Activated T-helper 2 cell treated with anti-CD3 and anti-CD28 coated beads, Interferon-gamma antibody, Interleukin-2, Interleukin-4, amounts not matched to agents 10 μg/mL and 5 μg/mL and 100 μg/mL, durations not matched to agents 14 hours and 24 hours and 36 hours (primary cell): ENCODE data around the gene UBQLN3. TPM values are rescaled to one million over a fixed set of nuclear protein-coding genes. Genes with fewer than 3 reads are reported as not detected.
A peak's percentile ranks its signal among the peaks of the same experiment; 100 is the strongest.

Source experiments
- DNase-seq: peaks from one replicate; pipeline ENCODE4 v3.0.0; 2021; ENCODE audit warnings: low spot score
- H3K27ac Mint-ChIP-seq: one replicate; pipeline ENCODE4 v1.8.0; 2021; ENCODE audit warnings: mixed read lengths
- H3K27me3 Mint-ChIP-seq: one replicate; pipeline ENCODE4 v1.8.0; 2021; ENCODE audit warnings: low read depth, mixed read lengths
- H3K36me3 Mint-ChIP-seq: one replicate; pipeline ENCODE4 v1.8.0; 2021; ENCODE audit warnings: low read depth, mixed read lengths
- H3K4me1 Mint-ChIP-seq: one replicate; pipeline ENCODE4 v1.8.0; 2021; ENCODE audit warnings: low read depth, mixed read lengths
- H3K4me3 Mint-ChIP-seq: one replicate; pipeline ENCODE4 v1.8.0; 2021; ENCODE audit warnings: low read depth, mild to moderate bottlenecking, moderate library complexity, mixed read lengths
- H3K9me3 Mint-ChIP-seq: one replicate; pipeline ENCODE4 v1.8.0; 2021; ENCODE audit warnings: mixed read lengths
- intact Hi-C: fragments of 100-400 bp; cut with micrococcal nuclease; formaldehyde crosslinking; loops from one replicate; pipeline ENCODE4 v1.15.1; 2023
- total RNA-seq: library from RNA; stranded (reverse); gene quantifications from 2 replicates; pipeline ENCODE4 v1.2.3, GENCODE V29; 2022

UBQLN3 gene
- total RNA-seq, 1 donor from 2014 or later: not detected

- DNase-seq: no peak
- peaks cover 5% of the 10 kb centered on the region for H3K27me3 Mint-ChIP-seq
- intact Hi-C loops: no loop called here
- H3K9me3 Mint-ChIP-seq: no peaks in the 10 kb centered on the region
- H3K27ac Mint-ChIP-seq: no peak overlapping the region
- H3K4me1 Mint-ChIP-seq: peaks cover 2% of the 10 kb centered on the region
- H3K4me3 Mint-ChIP-seq: no peak overlapping the region
- H3K36me3 Mint-ChIP-seq: no peaks in the 10 kb centered on the region
These were observed 20.0 kb downstream of the UBQLN3 start for GRCh38 chr11:5489576-5490357.

DNA sequence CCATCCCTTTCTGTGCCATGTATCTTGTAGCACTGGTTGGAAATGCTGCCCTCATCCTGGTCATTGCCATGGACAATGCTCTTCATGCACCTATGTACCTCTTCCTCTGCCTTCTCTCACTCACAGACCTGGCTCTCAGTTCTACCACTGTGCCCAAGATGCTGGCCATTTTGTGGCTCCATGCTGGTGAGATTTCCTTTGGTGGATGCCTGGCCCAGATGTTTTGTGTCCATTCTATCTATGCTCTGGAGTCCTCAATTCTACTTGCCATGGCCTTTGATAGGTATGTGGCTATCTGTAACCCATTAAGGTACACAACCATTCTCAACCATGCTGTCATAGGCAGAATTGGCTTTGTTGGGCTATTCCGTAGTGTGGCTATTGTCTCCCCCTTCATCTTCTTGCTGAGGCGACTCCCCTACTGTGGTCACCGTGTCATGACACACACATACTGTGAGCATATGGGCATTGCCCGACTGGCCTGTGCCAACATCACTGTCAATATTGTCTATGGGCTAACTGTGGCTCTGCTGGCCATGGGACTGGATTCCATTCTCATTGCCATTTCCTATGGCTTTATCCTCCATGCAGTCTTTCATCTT, 20.9 kb downstream of the UBQLN3 start:
- H3K36me3 Mint-ChIP-seq: no peaks in the 10 kb centered on the region
- peaks cover 2% of the 10 kb centered on the region for H3K4me1 Mint-ChIP-seq
- no peak for DNase-seq
- peaks cover 5% of the 10 kb centered on the region for H3K27me3 Mint-ChIP-seq
- no peak overlapping the region for H3K4me3 Mint-ChIP-seq
- no peaks in the 10 kb centered on the region for H3K9me3 Mint-ChIP-seq
- no peak overlapping the region for H3K27ac Mint-ChIP-seq
- intact Hi-C loops: no loop called here

DNA sequence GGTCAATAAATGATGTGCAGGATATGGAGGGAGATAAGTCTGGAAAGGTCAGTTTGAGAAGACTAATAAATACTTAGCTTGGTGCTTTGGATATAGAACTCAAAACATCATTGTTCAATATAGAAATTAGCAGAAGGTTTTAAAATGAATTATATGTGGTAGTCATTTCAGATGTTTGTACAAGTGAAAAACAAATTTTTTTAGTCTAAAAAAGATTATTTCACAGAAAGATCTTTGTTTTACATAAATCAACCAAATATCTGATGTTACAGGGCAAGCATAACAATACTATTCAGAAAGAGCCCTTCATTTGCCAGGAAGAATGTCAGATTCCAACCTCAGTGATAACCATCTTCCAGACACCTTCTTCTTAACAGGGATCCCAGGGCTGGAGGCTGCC, 21.4 kb downstream of the UBQLN3 start, which contains the start of gene OR52D1:
Gene OR52D1, plus strand, starts transcription at position 301 of the 400 bp plus-strand sequence. Its CDS starts 22 bp downstream, at position 323.
- peaks cover 5% of the 10 kb centered on the region for H3K27me3 Mint-ChIP-seq
- H3K36me3 Mint-ChIP-seq: no peaks in the 10 kb centered on the region
- H3K4me1 Mint-ChIP-seq: peaks cover 2% of the 10 kb centered on the region
- intact Hi-C loops: no loop called here
- no peak within 1 kb of the TSS for H3K4me3 Mint-ChIP-seq
- no peak for DNase-seq
- H3K9me3 Mint-ChIP-seq: no peaks in the 10 kb centered on the region
- H3K27ac Mint-ChIP-seq: no peak within 1 kb of the TSS

GRCh38 chr11:5486421-5486820, 23.3 kb downstream of the UBQLN3 start:
- intact Hi-C loops: no loop called here
- Mint-ChIP-seq H3K27me3 (peaks cover 3% of the 10 kb centered on the region), H3K27ac (peak overlapping the region; percentile 13), H3K9me3 (no peaks in the 10 kb centered on the region), H3K36me3 (no peaks in the 10 kb centered on the region), H3K4me3 (no peak overlapping the region), H3K4me1 (peaks cover 2% of the 10 kb centered on the region)
- no peak for DNase-seq

GRCh38 chr11:5486003-5486402, 23.8 kb downstream of the UBQLN3 start:
- H3K27me3 Mint-ChIP-seq: no peaks in the 10 kb centered on the region
- intact Hi-C loops: no loop called here
- H3K9me3 Mint-ChIP-seq: no peaks in the 10 kb centered on the region
- peaks cover 2% of the 10 kb centered on the region for H3K4me1 Mint-ChIP-seq
- peak overlapping the region; percentile 13 for H3K27ac Mint-ChIP-seq
- no peak overlapping the region for H3K4me3 Mint-ChIP-seq
- DNase-seq: no peak
- no peaks in the 10 kb centered on the region for H3K36me3 Mint-ChIP-seq

GRCh38 chr11:5476186-5476819, 33.5 kb downstream of the UBQLN3 start:
- DNase-seq: no peak
- no peaks in the 10 kb centered on the region for H3K9me3 Mint-ChIP-seq
- no peaks in the 10 kb centered on the region for H3K36me3 Mint-ChIP-seq
- no peaks in the 10 kb centered on the region for H3K27me3 Mint-ChIP-seq
- H3K27ac Mint-ChIP-seq: no peak overlapping the region
- no peaks in the 10 kb centered on the region for H3K4me1 Mint-ChIP-seq
- intact Hi-C loops: loop anchor here (1.0 kb wide), 1 partner anchor 332 kb away; the partner anchor contains the start of gene OR52N2
- no peak overlapping the region for H3K4me3 Mint-ChIP-seq

DNA sequence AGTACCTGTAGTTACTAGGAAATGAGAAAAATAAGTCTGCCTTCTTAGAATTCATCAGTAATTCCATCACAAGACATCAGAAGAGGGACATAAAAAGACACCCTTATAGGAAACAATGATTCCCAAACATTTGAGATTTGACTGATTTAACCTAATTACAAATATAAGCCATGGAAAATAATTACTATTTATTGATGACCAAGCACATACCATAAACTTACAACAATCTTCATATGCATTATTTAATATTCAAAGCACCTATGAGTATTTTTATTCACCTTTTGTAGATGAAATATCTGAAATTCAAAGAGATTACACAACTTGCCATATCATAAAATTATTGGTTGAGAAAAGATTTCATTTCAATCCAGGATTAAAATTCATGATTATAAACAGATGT, 35.8 kb downstream of the UBQLN3 start:
- Mint-ChIP-seq H3K27ac (no peak overlapping the region), H3K9me3 (no peaks in the 10 kb centered on the region), H3K27me3 (no peaks in the 10 kb centered on the region), H3K4me3 (no peak overlapping the region), H3K4me1 (no peaks in the 10 kb centered on the region), H3K36me3 (no peaks in the 10 kb centered on the region)
- DNase-seq: no peak
- intact Hi-C loops: no loop called here

DNA sequence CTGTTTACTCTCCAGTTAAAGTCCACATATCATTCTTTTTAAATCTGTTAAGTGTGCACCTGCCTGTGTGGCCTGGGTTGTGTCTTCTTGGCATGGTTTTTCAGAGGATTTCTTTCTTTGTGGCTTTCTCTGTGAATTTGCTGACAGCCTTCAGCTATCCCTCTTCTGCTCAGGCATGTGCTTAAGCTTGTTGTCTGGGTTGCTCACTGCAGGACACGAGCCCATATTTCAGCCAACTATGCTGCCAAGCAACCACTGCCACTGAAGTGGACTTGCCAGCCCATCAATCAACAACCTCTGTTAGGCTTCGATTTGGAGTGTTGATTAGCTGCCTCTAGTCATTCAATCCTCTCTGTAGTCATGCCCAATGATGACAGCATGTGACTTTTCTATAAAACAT, 42.2 kb downstream of the UBQLN3 start:
- Mint-ChIP-seq H3K27ac (no peak overlapping the region), H3K36me3 (no peaks in the 10 kb centered on the region), H3K4me3 (no peak overlapping the region), H3K27me3 (no peaks in the 10 kb centered on the region), H3K4me1 (no peaks in the 10 kb centered on the region), H3K9me3 (no peaks in the 10 kb centered on the region)
- intact Hi-C loops: no loop called here
- DNase-seq: no peak

- H3K4me3 Mint-ChIP-seq: no peak overlapping the region
- H3K4me1 Mint-ChIP-seq: no peaks in the 10 kb centered on the region
- H3K27me3 Mint-ChIP-seq: no peaks in the 10 kb centered on the region
- no peaks in the 10 kb centered on the region for H3K36me3 Mint-ChIP-seq
- no peaks in the 10 kb centered on the region for H3K9me3 Mint-ChIP-seq
- intact Hi-C loops: no loop called here
- no peak overlapping the region for H3K27ac Mint-ChIP-seq
- DNase-seq: no peak
These were observed 48.7 kb downstream of the UBQLN3 start for GRCh38 chr11:5460983-5461621.

Other genes starting within 250 kb of the UBQLN3 start
- gene HBE1, start 240.0 kb downstream of the UBQLN3 start, total RNA-seq: not detected in 2 replicates
- not detected in 2 replicates for gene OR51B4, start 208.0 kb downstream of the UBQLN3 start, total RNA-seq
- gene OR51B2, start 185.7 kb downstream of the UBQLN3 start, total RNA-seq: not detected in 2 replicates
- not detected in 2 replicates for gene OR51B5, start 166.4 kb downstream of the UBQLN3 start, total RNA-seq
- not detected in 2 replicates for gene OR51B6, start 158.4 kb downstream of the UBQLN3 start, total RNA-seq
- gene OR51M1, start 126.1 kb downstream of the UBQLN3 start, total RNA-seq: not detected in 2 replicates
- not detected in 2 replicates for gene OR51Q1, start 87.8 kb downstream of the UBQLN3 start, total RNA-seq
- gene OR51I1, start 68.4 kb downstream of the UBQLN3 start, total RNA-seq: not detected in 2 replicates
- gene OR51I2, start 60.6 kb downstream of the UBQLN3 start, total RNA-seq: not detected in 2 replicates
- gene OR52D1, start 21.3 kb downstream of the UBQLN3 start, total RNA-seq: not detected in 2 replicates
- 0.09 TPM in 1 of 2 replicates, not detected in the other for gene UBQLNL, start 6.7 kb upstream of the UBQLN3 start, total RNA-seq
- gene OR52H1, start 38.6 kb upstream of the UBQLN3 start, total RNA-seq: 0.30 TPM in 1 of 2 replicates, not detected in the other
- not detected in 2 replicates for gene OR52B6, start 70.9 kb upstream of the UBQLN3 start, total RNA-seq
- 0.87 and 1.8 TPM in 2 replicates for gene TRIM6, start 86.7 kb upstream of the UBQLN3 start, total RNA-seq
- gene TRIM34, start 115.0 kb upstream of the UBQLN3 start, total RNA-seq: 6.7 and 7.8 TPM in 2 replicates
- gene TRIM5, start 175.1 kb upstream of the UBQLN3 start, total RNA-seq: 12.4 and 14.1 TPM in 2 replicates
- 83.9 and 96.0 TPM in 2 replicates for gene TRIM22, start 179.8 kb upstream of the UBQLN3 start, total RNA-seq
- not detected in 2 replicates for gene OR56B1, start 226.5 kb upstream of the UBQLN3 start, total RNA-seq
- not detected in 2 replicates for gene OR52N4, start 244.3 kb upstream of the UBQLN3 start, total RNA-seq